Activated CD4-positive, alpha-beta T cell treated with anti-CD3 and anti-CD28 coated beads, Interleukin-2, amount 50 U/mL, for 24 hours (primary cell): ENCODE results near the gene PHLDA3.
A peak's percentile ranks its signal among the peaks of the same experiment; 100 is the strongest.
"Not testable (repeated sequence)": the region's sequence is repeated elsewhere in the genome, so short reads cannot be mapped to it uniquely, and the experiment has no call there.

Experiments
- DNase-seq, 2 donors: peaks; one replicate each; pipeline ENCODE4 v3.0.0-alpha.2; 2020; ENCODE audit warnings: low read depth in 1 of 2, low spot score in 1 of 2

Gene PHLDA3

DNA sequence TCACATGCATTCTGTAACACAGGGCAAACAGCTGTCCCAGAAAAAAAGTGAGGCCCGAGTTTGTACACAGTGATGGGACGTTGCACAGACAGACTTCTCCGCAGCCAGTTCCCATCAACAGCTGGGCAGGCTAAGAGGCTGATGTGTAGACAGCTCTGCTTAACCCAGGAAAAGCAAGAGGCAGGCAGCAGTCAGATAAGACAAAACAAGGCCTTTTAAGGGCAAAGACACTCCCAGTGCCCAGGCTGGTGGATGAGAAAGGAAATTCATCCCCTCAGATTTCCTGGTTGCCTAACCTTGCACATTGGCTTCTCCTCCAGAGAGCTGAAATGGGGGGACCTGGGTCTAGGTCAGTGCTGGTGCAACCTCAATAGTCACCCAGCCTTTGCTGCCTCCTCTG is 17.2 kb upstream of the PHLDA3 start:
- DNase-seq = no peak

DNA sequence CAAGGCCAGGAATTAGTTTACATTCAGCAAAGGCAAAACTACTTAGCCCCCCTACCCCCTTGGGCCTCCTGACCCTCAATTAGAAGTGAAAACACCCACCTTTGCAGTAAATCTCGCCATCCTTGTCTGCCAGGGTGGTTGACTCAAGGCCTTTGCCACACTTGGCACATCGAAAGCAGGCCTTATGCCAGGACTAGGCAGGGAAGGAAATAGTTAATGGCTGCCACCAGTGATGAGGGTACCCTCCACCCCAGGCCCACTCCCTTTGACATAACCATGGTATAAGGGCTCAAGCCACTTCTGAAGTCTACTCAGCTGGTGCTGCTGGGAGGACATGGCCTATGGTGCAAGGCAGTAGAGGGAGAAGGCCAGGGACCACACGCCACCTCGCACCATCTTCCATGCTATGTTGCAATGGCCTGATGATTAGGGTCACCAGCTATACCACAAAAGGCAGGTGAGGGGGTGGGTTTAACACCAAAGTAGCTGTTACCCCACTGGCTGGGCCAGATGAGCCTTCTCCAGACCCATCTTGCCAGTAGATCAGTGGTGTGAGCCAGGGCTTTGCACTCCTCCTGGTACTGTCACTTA is 16.3 kb upstream of the PHLDA3 start:
- no peak for DNase-seq

DNA sequence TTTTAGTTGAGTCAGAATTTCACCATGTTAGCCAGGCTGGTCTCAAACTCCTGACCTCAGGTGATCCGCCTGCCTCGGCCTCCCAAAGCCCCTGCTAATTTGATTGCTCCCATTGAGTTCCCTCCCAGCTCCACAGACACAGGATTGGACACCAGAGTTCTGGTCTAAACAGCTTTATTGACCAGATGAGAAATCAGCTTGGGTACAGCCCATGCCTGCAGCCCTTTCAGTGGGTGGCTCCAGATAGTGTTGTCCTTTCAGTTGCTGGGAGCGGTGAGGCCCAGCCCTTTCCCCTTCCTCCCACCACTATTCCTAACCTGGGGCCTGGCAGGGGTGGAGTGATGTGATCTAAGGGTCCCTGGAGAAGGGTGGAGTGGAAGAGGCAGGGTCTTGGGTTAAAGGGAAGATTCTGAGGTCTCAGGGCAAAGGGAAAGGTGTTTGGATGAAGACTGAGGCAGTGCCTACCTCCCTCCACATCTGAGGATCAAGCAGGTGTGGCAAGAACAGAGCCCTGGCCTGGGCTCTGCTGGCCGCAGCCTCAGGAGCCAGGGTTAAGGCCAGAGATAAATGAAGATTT is 14.5 kb upstream of the PHLDA3 start:
- DNase-seq = no peak

DNA sequence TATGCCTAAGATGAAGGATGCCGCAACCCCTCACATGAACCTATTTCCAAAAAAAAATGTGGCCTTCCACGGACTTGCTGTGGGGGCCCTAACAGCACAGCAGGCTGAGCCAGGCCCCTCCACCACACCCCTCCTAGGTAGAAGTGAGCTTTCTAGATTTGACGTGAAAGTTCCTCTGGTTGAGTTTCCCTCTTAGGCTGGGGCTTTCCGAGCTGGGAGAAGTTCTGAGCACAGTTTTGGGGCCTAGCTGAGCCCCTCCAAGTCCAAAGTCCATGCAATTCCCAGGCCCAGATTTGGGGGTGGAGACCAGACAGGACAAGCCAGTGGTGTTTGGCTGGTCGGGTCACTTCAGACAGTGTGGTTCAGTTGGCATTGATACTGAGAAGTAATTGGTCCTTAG is 13.8 kb upstream of the PHLDA3 start:
- no peak for DNase-seq

DNA sequence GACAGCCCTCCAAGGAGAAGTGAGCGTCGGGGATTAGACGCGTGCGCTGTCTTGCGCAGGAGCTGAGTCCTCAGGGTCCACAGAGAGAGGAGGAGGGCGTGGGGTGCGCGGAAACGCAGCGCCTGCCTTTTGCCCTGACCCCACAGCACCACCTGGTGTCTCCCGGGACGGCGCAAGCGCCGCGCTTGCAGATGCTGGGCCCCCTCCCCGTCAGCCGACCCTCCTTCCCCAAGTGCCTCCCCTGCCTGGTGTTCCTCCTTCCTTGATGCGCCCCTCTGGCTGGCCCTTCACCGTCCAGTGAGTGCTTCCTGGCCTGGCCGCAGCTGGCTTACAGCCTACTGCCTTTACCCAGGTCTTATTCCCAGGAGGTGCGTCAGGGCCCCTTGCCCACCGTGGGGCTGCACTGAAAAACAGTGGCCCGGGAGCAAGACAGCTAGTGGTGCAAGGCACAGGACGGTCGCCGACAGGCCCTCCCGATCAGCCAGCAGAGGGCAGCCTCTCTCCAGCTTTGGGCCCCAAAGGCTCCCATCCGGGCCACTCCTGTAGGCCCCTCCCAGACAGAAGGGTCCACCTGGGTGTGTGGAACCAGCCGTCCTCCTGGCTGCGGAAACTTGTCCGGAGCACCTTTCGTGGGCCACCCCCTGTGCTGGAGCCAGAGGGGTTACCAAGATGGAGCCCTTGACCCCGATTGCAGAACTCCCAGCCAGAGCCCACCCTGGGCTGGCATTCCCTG is 12.9 kb upstream of the PHLDA3 start:
- DNase-seq = peak; percentile 54 to 74

DNA sequence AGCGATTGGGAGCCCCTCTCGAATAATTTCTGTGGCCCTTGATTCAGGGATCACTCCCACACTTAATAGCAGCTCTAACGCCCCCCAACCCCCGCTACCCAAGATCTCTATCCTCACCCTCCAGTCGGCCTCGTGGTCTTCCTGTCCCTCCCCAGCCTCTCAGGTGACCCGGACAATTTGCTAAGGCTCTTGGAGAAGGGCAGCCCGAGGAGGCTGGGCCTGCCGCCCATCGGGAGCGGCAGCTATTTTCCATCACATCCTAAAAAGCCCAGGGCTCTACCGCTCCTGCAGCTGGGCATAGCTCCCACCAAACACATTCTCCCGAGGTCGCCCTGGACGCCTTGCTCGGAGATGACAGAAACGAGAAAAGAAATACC is 12.0 kb upstream of the PHLDA3 start:
- no peak for DNase-seq

DNA sequence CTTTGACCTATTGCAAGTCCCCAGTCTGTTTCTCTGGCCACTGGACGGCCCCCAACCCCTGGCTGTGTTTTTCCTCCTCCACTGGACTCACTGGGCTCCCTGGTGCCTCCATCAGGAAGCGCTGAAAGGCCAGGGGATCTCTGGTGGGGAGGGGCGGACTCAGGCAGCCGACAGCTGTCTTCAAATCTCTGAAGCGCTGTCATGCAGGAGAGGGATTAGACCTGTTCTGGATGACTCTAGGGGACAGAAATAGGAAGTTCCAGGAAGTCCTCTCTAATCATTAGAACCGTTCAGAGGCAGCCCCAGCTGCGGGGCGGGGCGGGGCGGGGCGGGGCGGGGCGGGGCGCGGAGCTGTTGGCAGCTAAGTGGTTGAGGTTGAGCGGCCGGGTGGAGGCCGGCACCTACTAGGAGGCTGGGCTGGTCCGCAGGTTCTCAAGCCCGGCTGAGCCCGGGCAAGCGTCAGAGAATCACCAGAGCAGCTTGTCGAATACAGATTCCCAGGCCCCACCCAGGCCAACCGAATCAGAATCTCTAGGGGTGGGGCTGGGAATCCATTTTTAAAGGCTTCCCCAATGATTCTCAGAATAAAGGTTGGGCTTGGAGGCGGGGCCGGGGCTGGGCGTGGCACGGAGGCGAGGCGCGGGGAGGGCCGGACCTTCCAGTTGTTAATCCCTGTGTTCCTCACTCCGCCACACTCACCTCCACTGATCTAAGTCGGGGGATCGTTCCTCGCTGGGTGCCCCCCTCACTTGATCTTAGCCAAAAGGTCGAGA is 11.4 kb upstream of the PHLDA3 start:
- peak; percentile 26 to 38 for DNase-seq

DNA sequence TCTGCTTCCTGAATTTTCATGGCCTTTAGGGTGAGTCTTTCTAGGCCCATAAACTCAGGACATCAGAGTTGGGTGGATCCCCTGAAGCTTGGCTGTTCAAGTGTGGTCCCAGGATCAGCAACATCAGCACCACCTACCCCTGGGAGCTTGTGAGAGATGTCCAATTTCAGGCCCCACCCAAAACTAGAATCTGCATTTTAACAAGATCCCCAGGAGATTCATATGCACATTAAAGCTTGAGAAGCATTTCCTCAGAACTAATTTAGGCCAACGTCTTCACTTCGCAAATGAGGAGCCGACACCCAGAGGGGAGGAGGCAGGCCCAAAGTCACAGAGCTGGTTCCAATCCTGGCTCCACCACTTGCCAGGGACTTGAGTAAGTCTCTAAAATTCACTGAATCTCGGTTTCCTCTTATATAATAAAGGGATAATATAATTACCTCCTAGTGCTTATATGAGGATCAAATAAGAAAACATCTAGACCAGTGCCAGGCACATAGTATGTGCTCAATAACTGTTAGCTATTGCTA is 10.3 kb upstream of the PHLDA3 start:
- no peak for DNase-seq

DNA sequence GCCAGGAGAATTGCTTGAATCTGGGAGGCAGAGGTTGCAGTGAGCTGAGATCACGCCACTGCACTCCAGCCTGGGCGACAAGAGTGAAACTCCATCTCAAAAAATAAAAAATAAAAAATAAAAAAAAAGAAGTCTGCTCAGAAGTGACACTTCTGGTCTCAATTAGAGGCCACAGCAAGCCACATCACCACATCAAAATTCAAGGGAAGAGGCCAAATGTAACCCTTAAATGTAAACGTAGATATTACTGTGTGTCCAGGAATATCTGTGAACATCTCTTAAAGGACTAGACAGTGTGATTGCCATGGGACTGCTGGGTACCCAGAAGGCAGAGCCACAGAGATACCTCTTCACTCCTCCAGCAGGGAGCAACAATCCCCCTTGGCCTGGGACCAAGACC is 9.7 kb upstream of the PHLDA3 start:
- not testable (repeated sequence) for DNase-seq

DNA sequence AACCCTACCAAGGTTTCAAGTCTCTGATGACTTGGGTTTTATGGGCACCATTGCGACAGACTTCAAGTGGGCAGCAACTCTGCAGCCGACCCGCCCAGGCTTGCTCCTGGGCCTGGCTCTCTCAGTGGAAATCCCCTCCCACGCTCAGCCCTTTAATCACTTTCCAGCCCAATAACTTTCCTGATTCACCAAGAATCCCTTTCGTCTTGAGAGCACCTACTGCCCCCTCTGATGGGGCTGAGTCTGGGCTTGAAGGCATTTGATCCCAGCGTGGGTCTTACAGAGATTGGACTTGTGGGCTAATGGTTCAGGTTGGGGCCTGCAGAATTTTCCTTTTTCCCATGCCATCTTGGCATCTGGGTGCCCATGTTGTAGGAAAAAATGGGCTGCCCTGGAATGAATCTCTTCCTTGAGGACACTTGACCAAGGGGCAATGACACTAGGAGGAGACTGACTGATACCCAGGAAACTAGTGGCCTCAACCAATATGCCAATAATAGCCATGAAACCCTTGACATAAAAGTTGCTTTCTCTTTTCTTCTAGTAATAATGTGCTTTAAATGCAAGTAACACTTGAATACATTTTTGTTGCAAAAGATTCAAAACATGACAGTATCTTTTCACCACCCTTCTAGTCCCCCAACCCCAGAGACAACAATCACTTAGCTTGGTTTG is 7.8 kb upstream of the PHLDA3 start:
- DNase-seq = no peak

DNA sequence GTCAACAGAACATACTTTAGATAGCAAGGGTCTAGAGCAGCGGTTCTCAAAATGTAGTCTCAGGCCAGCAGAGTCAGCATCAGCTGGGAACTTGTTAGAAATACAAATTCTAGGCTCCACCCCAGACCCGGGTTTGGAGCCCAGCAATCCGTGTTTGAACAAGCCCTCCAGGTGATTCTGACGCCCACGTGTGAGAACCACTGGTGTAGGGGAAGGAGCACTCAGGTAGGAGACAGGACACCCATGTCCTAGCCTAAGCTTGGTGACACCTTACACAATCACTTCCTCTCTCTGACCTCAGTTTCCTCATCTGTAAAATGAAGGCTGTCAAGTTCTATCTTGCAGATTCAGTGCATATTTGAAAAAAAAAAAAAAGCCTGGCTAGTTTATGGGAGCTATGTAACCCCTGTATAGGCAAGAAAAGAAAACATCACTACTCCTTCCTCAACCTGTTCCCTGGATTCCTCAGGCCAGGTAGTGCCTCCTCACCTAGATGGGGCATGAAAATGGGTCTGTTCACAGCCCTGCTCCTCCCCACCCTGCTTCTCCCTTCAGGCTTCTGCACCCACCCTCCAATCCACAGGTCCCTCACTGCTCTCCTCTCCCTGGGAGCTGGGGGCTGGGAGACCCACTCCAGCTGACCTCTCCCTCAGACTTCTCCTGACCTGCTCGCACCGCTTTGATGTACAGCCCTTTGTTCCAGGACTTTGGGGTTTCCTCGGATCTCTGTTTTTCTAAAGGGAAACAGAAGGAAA is 7.1 kb upstream of the PHLDA3 start:
- DNase-seq = no peak

DNA sequence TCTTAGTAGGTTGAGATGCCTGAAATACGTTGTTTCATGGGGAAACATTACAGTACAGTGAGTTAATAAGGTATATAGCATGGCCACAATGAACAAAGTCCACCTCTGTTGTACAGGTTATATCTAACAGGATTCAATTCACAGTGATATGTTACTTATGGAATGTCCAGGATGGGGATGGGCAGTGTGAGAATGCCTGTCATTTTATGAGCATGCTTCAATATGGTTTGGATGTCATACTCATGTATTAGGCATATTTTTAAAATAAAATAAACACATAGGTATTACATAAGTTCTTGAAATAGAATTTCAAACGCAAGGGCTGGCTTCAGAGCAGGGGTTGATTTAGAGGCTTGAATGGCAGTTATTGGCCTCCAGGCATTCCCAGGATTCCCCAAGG is 6.1 kb upstream of the PHLDA3 start:
- no peak for DNase-seq

DNA sequence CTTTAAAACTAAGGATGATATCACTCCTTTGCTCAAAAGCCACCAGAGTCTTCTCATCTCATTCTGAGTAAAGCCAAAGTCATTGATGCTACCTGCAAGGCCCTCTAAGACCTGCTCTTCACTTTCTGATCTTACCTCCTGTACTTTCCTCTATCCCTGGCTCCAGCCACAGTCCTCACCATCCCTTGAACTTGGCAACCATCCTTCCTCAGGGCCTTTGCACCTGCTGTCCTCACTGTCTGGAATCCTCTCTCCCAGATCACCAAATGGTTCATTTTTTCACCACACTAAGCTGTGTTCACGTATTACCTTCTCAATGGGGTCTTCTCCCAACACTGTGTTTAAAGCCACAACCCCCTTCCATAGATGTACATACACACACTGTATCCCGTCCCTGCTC is 4.3 kb upstream of the PHLDA3 start:
- DNase-seq = no peak

DNA sequence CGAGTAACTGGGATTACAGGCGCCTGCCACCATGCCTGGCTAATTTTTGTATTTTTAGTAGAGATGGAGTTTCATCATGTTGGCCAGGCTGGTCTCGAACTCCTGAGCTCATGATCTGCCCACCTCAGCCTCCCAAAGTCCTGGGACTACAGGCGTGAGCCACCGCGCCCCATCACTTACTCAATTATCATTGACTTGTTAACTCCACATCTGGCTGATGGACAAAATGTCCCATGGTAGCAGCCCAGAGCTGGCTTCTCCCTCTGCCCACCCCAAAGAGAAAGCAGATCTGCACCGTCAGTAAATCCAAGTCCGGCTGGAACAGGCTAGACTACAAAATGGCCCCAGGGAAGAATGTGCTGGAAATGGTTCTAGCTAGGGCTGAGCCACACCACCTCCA is 3.3 kb upstream of the PHLDA3 start:
- not testable (repeated sequence) for DNase-seq

DNA sequence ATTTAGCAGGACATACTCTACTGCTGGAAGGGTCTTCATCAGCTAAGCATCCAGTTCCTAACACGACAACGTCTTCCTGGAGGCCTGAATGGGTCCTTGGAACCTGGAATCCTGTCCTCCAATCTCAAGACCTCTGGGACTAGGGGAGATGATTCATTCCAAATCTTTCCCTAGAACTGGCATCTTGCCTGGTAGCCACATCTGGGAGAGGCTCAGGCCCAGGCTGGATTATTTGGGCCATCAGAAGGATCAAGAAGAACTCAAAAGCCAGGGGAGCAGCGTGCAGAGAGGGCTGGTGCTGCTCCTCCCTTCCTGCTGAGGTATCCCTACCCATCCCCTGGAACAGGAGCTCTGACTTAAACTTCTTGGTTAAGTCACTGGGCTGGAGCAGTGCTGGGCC is 2.8 kb upstream of the PHLDA3 start:
- no peak for DNase-seq

DNA sequence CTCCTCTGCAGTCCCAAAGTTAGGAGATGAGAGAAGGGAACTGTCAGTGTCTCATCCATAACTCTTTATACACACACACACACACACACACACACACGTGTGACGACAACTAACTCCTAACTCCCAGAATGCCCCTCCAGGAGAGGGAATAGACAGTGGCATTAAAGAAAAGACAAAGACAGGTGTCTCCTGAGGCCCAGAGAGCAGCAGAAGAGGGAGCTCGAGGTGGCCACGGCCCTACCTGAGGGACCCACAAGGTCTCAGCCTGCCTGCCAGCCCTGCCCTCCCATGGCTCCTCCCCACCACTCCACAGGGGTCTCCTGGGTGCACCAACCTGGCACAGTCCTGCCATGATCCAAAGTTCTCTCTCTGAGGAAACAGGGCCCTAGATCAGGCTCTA is 1.6 kb upstream of the PHLDA3 start:
- DNase-seq = no peak

DNA sequence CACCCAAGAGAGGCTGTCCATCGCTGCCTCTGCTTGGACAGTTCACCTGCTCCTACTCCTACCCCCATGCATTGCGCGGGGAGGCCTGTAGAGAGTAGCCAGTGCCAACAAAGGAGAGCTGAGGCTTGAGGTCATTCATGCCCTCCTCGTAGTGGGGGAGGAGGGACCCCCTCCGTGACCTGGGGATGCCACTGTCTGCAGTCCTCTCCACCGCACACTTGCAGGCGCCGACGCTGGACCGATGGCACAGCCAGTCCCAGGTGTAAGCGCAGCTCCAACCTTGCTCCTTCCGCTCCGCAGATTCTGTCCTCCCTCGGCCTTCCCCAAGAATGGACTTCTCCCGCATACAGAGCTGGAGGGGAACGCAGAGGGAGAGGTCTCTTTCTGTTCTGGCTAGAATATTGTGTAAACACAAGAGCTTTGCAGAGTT is 672 bp upstream of the PHLDA3 start:
- DNase-seq = no peak

DNA sequence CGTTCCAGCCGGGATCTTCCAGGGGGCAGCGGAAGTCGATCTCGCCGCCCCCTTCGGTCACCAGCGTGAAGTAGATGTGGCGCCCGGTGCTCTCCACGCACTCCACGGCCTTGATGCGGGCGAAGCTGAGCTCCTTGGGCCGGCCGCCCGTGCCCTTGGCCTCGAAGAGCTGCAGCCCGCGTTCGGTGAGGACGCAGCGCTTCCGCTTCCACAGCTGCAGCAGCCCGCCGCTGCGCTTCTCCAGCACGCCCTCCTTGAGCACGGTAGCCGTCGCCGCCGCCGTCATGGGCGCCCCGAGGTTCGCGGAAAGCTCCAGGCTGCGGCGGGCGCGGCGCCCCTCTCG is 516 bp downstream of the PHLDA3 start:
- DNase-seq = no peak

DNA sequence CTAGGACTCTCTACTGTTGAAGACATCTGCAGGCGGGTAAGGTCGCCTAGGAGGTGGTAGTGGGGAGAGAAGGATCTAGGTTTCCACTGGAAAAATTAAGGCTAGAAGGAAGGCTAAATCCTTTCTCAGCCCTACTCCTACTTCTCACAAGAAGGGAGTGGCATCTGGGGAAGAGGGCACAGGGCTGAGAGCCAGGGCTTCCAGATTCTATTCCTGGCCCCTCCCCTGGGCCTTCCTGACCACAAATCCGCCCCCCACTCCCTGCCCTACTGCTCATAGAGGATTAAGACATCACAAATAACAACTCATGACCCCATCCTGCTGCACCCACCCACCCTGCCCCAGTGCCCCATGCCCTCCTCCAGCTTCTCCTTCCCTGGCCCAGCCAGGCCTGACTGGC is 2.5 kb downstream of the PHLDA3 start:
- DNase-seq = no peak

DNA sequence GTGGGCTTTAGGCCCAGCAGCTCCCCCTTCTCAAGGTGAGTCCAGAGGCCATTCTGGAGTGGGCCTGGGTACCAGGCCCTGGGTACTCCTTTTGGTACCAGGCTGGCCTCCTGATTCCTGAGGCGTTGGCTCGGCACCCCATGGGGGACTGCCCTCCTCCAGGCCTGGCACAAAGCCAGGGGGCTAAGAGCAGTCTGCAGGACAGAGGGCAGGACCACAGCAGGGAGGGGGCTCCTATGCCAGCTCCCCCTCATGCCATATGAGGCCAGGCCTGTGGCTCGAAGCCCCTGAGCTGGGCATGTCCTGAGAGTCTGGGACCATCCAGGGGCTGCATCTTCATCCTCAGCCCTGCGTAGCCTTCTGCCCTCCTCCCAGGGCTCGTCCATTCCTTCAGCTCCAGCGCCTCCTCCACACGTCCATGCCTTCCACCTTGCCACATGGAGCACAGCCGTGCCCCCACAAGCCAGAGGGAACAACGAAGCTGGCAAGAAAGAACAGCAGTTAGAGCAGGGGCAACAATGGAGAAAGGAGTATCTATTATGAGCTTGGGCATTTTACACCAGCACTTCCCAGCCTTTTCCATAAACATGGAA is 3.2 kb downstream of the PHLDA3 start:
- DNase-seq = no peak
